Brain microvascular endothelial cell (primary cell): Measurements from ENCODE around the gene GNA14.

Experiments
- DNase-seq: peaks from one replicate; pipeline ENCODE4 v3.0.0-alpha.2; 2020
- H3K27ac ChIP-seq: fragments of 250-450 bp; sonication (Bioruptor Pico); 2 replicates; pipeline ENCODE4 v1.5.1; 2020; ENCODE audit warnings: mild to moderate bottlenecking, moderate library complexity
- H3K27me3 ChIP-seq: fragments of 250-450 bp; sonication (Bioruptor Pico); replicated peaks from 2 replicates; pipeline ENCODE4 v1.5.1; 2020; ENCODE audit warnings: mild to moderate bottlenecking
- H3K36me3 ChIP-seq: fragments of 250-450 bp; sonication (Bioruptor Pico); replicated peaks from 2 replicates; pipeline ENCODE4 v1.5.1; 2020; ENCODE audit warnings: mild to moderate bottlenecking
- H3K4me3 ChIP-seq: 2 replicates; pipeline ENCODE4 v1.5.1; 2011; ENCODE audit warnings: low read depth, mild to moderate bottlenecking, control low read depth, low read length, moderate library complexity
- in situ Hi-C: cut with HindIII; loops from 2 replicates; pipeline ENCODE4 v1.10.0; 2017; ENCODE audit warnings: low sequenced_read_pairs, low pct_ligation_motif_present
- TF ChIP-seq, protein P1 (sequence below): IDR thresholded peaks from 2 replicates; pipeline ENCODE4 v1.5.1; 2011; ENCODE audit warnings: low read depth, mild to moderate bottlenecking, moderate library complexity, low read length, control low read depth, inconsistent platforms; ENCODE audit errors: missing control alignments

The GNA14 gene

DNA sequence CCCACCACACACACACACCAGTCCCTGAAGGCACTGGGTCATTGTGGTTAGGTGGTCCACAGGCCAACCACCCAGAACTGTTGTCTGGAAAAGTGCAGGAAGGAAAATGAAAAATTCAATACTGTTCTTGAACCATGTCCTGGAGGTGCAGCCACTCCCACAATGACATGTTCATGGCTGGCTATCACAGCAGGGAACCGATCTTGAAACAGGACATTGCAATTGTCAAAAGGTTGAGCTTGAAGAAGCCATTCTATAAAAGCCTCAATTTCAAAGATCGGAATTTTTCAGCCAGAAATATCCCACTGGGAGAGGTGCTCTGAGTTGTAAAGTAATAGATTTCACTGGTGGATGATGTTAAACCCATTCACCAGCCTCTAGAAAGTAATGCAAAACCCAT lies 218.2 kb downstream of the GNA14 start:
- Histone ChIP-seq H3K4me3 (no peak overlapping the region), H3K27me3 (no peaks in the 10 kb centered on the region), H3K27ac (no peak overlapping the region), H3K36me3 (no peaks in the 10 kb centered on the region)
- DNase-seq: no peak
- TF ChIP-seq, protein P1, sequence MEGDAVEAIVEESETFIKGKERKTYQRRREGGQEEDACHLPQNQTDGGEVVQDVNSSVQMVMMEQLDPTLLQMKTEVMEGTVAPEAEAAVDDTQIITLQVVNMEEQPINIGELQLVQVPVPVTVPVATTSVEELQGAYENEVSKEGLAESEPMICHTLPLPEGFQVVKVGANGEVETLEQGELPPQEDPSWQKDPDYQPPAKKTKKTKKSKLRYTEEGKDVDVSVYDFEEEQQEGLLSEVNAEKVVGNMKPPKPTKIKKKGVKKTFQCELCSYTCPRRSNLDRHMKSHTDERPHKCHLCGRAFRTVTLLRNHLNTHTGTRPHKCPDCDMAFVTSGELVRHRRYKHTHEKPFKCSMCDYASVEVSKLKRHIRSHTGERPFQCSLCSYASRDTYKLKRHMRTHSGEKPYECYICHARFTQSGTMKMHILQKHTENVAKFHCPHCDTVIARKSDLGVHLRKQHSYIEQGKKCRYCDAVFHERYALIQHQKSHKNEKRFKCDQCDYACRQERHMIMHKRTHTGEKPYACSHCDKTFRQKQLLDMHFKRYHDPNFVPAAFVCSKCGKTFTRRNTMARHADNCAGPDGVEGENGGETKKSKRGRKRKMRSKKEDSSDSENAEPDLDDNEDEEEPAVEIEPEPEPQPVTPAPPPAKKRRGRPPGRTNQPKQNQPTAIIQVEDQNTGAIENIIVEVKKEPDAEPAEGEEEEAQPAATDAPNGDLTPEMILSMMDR: no peak
- in situ Hi-C loops: no loop called here

DNA sequence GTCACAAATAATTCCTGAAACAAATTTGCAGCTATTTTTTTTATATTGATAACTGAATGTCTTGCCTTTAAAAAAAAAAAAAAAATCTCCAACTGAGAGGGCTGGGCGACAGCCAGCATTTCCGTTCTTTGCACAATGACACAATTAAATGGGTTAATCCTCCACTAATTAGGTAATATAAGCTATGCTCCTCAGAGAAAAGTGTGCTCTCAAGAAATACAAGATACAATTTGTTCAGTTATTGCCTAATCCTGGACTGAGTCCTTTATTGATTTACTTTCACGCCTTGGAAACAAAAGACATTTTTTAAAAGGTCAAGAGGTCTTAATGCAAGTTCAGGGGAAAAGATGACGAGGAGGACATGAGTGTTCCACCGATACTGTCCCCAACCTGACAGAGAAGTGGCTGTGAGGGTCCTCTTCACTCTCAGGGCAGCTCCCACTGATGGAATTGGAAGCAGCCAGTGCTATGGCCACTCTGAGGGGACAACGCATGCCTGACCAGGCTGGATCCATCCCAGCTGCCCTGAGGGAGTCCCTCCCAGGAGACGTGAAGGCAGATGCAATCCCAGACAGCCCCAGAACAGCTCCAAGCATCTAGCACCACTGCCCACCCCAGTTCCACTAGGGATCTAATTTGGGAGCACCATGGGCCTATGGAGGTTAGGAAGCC lies 220.7 kb downstream of the GNA14 start:
- Histone ChIP-seq H3K27me3 (no peaks in the 10 kb centered on the region), H3K4me3 (no peak overlapping the region), H3K36me3 (no peaks in the 10 kb centered on the region), H3K27ac (no peak overlapping the region)
- no peak for DNase-seq
- in situ Hi-C loops: no loop called here
- TF ChIP-seq, protein P1: no peak

DNA sequence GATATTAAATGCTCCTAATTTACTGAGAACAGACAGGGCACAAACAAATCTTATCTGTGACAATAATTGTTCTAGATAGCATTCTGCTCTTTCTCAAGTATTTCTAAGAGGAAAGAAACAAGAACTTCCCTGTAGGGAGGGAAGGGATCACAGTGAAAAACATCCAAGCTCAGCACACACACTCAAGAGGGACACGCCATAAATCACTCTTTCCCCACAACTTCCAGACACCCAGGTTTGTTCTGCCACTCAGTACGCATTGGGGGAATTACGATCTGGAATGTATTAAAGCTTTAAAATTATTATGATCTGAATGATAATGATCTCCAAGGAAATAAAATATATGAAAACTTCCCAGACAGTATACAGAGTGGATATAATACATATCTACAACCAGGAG lies 221.4 kb downstream of the GNA14 start:
- in situ Hi-C loops: no loop called here
- H3K4me3 ChIP-seq: no peak overlapping the region

DNA sequence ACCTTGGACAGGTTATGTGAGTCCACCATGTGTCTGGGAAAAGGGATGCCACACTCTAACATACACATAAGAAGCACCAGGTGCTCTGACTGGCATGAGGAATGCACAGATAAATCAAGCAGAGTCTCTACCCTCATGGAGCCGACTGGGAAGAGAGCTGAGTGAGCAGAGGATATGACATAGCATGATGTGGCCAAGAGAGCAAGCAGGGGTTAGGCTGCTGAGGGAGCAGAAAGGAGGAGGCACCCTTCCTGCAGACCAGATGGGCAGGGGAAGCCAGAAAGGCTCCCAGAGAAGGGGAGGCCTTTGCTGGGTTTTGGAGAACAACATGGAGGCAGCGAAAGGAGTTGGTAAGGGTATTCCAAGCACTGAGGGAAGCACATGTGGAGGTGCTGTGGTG lies 223.1 kb downstream of the GNA14 start:
- in situ Hi-C loops: no loop called here
- no peaks in the 10 kb centered on the region for H3K27me3 ChIP-seq
- H3K36me3 ChIP-seq: no peaks in the 10 kb centered on the region
- no peak overlapping the region for H3K27ac ChIP-seq
- TF ChIP-seq, protein P1: no peak
- DNase-seq: peak; percentile 32
- H3K4me3 ChIP-seq: no peak overlapping the region

More for the DNA sequence above, 221.4 kb downstream of the GNA14 start:
- TF ChIP-seq, protein P1: no peak
- Histone ChIP-seq H3K27me3 (no peaks in the 10 kb centered on the region), H3K27ac (no peak overlapping the region), H3K36me3 (no peaks in the 10 kb centered on the region)
- no peak for DNase-seq

DNA sequence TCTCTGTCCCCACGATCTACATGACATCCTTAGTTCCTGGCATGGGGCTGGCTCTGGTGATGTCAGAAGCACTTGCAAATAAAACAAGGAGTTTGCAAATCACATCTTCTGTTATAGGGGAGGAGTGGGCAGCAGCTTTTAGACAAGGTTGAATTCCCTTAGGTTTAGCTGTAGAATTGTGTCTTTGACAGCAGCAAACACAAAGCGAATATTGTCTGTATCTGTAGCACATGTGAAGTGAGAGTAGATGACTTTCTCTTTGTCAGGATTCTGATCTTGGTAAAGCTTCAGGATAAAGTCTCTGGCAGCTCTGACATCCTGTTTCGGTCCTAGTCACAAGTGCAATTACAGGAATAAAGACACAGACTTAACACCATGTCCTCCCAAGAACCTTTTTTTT lies 224.3 kb downstream of the GNA14 start:
- TF ChIP-seq, protein P1: no peak
- in situ Hi-C loops: no loop called here
- no peak for DNase-seq
- Histone ChIP-seq H3K4me3 (no peak overlapping the region), H3K36me3 (no peaks in the 10 kb centered on the region), H3K27me3 (no peaks in the 10 kb centered on the region), H3K27ac (no peak overlapping the region)

DNA sequence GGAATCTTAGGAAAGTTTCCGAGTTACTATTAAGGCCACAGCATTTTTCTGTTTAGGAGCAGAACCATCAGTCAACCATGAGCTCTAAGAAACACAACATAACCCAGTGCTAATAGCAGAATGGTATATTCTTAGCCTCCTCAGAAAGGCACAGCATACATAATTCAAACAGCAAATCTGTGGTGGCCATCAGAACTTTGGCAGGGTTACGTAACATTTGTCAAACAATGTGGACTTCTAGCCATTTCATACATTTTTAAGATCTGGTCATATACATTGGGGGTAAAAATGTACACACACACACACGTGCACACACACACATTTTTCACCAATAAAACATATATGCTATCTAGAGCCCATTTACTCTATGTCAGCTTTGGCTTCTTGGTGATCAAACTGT lies 225.2 kb downstream of the GNA14 start:
- H3K4me3 ChIP-seq: no peak overlapping the region
- no peaks in the 10 kb centered on the region for H3K36me3 ChIP-seq
- no peak overlapping the region for H3K27ac ChIP-seq
- TF ChIP-seq, protein P1: no peak
- in situ Hi-C loops: no loop called here
- H3K27me3 ChIP-seq: no peaks in the 10 kb centered on the region
- DNase-seq: no peak
